ENCODE data around the gene SLC30A9.

DNA sequence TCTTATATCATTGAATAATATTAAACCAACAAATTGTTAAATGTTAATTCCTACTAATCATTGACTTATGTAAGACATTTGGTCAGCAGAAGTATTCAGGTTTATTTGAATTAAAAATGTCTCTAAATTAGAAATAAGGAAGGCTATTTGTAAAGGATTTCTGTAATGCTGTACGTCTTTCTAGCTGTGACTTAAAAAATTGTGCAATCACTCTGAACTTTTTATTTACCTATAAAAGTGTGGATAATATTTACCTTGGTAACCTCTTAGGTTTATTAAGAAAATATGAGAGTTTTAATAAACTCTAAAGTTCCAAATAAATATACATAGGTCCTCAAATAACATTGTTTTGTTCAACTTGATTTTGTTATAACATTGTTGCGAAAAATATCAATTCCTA is 76.9 kb downstream of the SLC30A9 start:
- TF ChIP-seq POLR2A (IDR thresholded peaks at IDR 0.05): no peak
- TF ChIP-seq CTCF (IDR thresholded peaks at IDR 0.05 in 8 of 11, conservative IDR thresholded peaks at IDR 0.05 in 3 of 11): no peak

All from spleen (tissue), 7 donors.